Astrocyte of the spinal cord (primary cell): ENCODE results near the gene NALF2.

Experiments used
- DNase-seq: peaks from one replicate; pipeline ENCODE4 v3.0.0; 2011; ENCODE audit warnings: low read depth, low spot score
- H3K4me3 ChIP-seq: 2 replicates; pipeline ENCODE4 v1.5.1; 2011; ENCODE audit warnings: low read depth, mild to moderate bottlenecking, low read length, moderate library complexity
- CTCF ChIP-seq: IDR thresholded peaks from 2 replicates; pipeline ENCODE4 v1.5.1; 2012; ENCODE audit warnings: low read depth, mild to moderate bottlenecking, low read length, inconsistent platforms
- in situ Hi-C: cut with HindIII; loops from 2 replicates; pipeline ENCODE4 v1.10.0; 2017; ENCODE audit warnings: low sequenced_read_pairs

The NALF2 gene

GRCh38 chrX:69506617-69507499, 2.7 kb downstream of the NALF2 start:
- no peak for DNase-seq
- TF ChIP-seq CTCF: no peak

GRCh38 chrX:69507500-69507789, 3.3 kb downstream of the NALF2 start:
- in situ Hi-C loops: no loop called here

More at GRCh38 chrX:69506617-69507499, 2.7 kb downstream of the NALF2 start:
- H3K4me3 ChIP-seq: no peak overlapping the region
- in situ Hi-C loops: no loop called here

GRCh38 chrX:69508610-69509009, 4.5 kb downstream of the NALF2 start:
- DNase-seq: no peak
- TF ChIP-seq CTCF: no peak
- in situ Hi-C loops: no loop called here
- no peak overlapping the region for H3K4me3 ChIP-seq

More at GRCh38 chrX:69507500-69507789, 3.3 kb downstream of the NALF2 start:
- no peak for TF ChIP-seq CTCF
- no peak overlapping the region for H3K4me3 ChIP-seq
- no peak for DNase-seq

GRCh38 chrX:69510137-69510715, 6.1 kb downstream of the NALF2 start:
- TF ChIP-seq CTCF: no peak

GRCh38 chrX:69510914-69511513, 6.9 kb downstream of the NALF2 start:
- no peak for TF ChIP-seq CTCF
- no peak for DNase-seq
- in situ Hi-C loops: no loop called here
- H3K4me3 ChIP-seq: no peak overlapping the region

More at GRCh38 chrX:69510137-69510715, 6.1 kb downstream of the NALF2 start:
- no peak overlapping the region for H3K4me3 ChIP-seq
- in situ Hi-C loops: no loop called here
- no peak for DNase-seq

- in situ Hi-C loops: no loop called here
- no peak for TF ChIP-seq CTCF
- no peak for DNase-seq
- no peak overlapping the region for H3K4me3 ChIP-seq
Measured at GRCh38 chrX:69522052-69522451, 17.9 kb downstream of the NALF2 start.
